B cell (primary cell): Measurements from ENCODE around the gene AIG1. TPM values are rescaled to one million over a fixed set of nuclear protein-coding genes. Genes with fewer than 3 reads are reported as not detected.

Source experiments
- ATAC-seq: fragments of 200-7000 bp; cut with Tn5 transposase; one replicate; pipeline ENCODE4 v1.10.0; 2021; ENCODE audit warnings: low read depth, mild to moderate bottlenecking, moderate number of reproducible peaks, moderate library complexity
- CTCF ChIA-PET: fragments of 350-600 bp; sonication (Branson Sonifier 250); formaldehyde crosslinking; loops from one replicate; lab custom pipeline; 2021; ENCODE audit warnings: antibody characterized with exemption, inconsistent platforms; lab: Charles Lee
- POLR2A ChIA-PET: fragments of 350-600 bp; sonication (Branson Sonifier 250); formaldehyde crosslinking; loops from one replicate; lab custom pipeline; 2021; ENCODE audit warnings: antibody characterized with exemption; lab: Charles Lee
- DNase-seq: peaks from one replicate; pipeline ENCODE4 v3.0.0; 2013
- H2AFZ ChIP-seq: 2 replicates; pipeline ENCODE4 v1.6.1; 2012; ENCODE audit warnings: mild to moderate bottlenecking, low read depth, low read length; ENCODE audit not compliant: insufficient read depth, poor library complexity, severe bottlenecking
- H3K27ac ChIP-seq, 2 donors: 1 replicate in 1 of 2; 2 replicates in 1 of 2; pipeline ENCODE4 v1.5.1; 2012 to 2013; ENCODE audit warnings: low read length in 2 of 2, mild to moderate bottlenecking in 2 of 2, moderate library complexity in 1 of 2
- H3K27me3 ChIP-seq, 4 experiments: fragments of 200-600 bp in 1 of 4; sonication (generic) in 1 of 4; replicated peaks in 1 of 4; 1 replicate in 2 of 4; 2 replicates in 2 of 4; pipeline versions ENCODE4 v1.6.1 to v1.7.0; 2013 to 2016; ENCODE audit warnings: low read length in 3 of 4, mild to moderate bottlenecking in 2 of 4, mixed read lengths in 1 of 4, moderate library complexity in 1 of 4; ENCODE audit not compliant: insufficient read depth in 4 of 4, control insufficient read depth in 3 of 4; ENCODE audit errors: control extremely low read depth in 1 of 4
- H3K36me3 ChIP-seq, 2 experiments: replicated peaks in 1 of 2; 1 replicate in 1 of 2; 2 replicates in 1 of 2; pipeline versions ENCODE4 v1.6.1 to v1.7.1; 2013; ENCODE audit warnings: low read length in 1 of 2; ENCODE audit not compliant: insufficient read depth in 2 of 2, control insufficient read depth in 1 of 2; ENCODE audit errors: control extremely low read depth in 1 of 2, extremely low read depth in 1 of 2
- H3K4me1 ChIP-seq, 2 donors: fragments of 200-600 bp in 1 of 2; sonication (generic) in 1 of 2; 1 replicate in 1 of 2; 2 replicates in 1 of 2; pipeline versions ENCODE4 v1.5.1 to v1.6.1; 2013 to 2017; ENCODE audit warnings: low read length in 2 of 2; ENCODE audit not compliant: control insufficient read depth in 2 of 2, insufficient read depth in 2 of 2
- H3K4me2 ChIP-seq: replicated peaks from 2 replicates; pipeline ENCODE3; 2012; ENCODE audit warnings: mild to moderate bottlenecking, low read depth, low read length; ENCODE audit not compliant: poor library complexity, severe bottlenecking
- H3K4me3 ChIP-seq, 5 experiments: fragments of 200-600 bp in 1 of 5; sonication (generic) in 1 of 5; 1 replicate in 3 of 5; 2 replicates in 2 of 5; pipeline versions ENCODE4 v1.5.1 to v1.7.0; 2011 to 2016; ENCODE audit warnings: low read length in 4 of 5, mild to moderate bottlenecking in 4 of 5, low read depth in 2 of 5, control low read depth in 1 of 5, moderate library complexity in 1 of 5; ENCODE audit not compliant: insufficient read depth in 1 of 5; ENCODE audit errors: control extremely low read depth in 1 of 5, extremely low read depth in 1 of 5
- H3K79me2 ChIP-seq: fragments of 200-600 bp; sonication (generic); one replicate; pipeline ENCODE4 v1.6.0; 2016; ENCODE audit warnings: low read length; ENCODE audit not compliant: control insufficient read depth, insufficient read depth
- H3K9ac ChIP-seq: fragments of 200-600 bp; sonication (generic); 2 replicates; pipeline ENCODE4 v1.6.1; 2017; ENCODE audit warnings: mild to moderate bottlenecking, low read length, moderate library complexity
- H3K9me3 ChIP-seq, 3 donors: one replicate each; pipeline versions ENCODE4 v1.6.1 to v1.7.1; 2013; ENCODE audit warnings: low read length in 2 of 3; ENCODE audit not compliant: control insufficient read depth in 2 of 3, insufficient read depth in 1 of 3; ENCODE audit errors: control extremely low read depth in 1 of 3
- H4K20me1 ChIP-seq: 2 replicates; pipeline ENCODE4 v1.6.0; 2012; ENCODE audit warnings: mild to moderate bottlenecking, low read length; ENCODE audit not compliant: insufficient read depth, control insufficient read depth, poor library complexity, severe bottlenecking
- H3K27ac Mint-ChIP-seq: one replicate; pipeline ENCODE4 v1.8.0; 2021; ENCODE audit warnings: mixed read lengths
- H3K27me3 Mint-ChIP-seq: one replicate; pipeline ENCODE4 v1.8.0; 2021; ENCODE audit warnings: mixed read lengths
- H3K4me1 Mint-ChIP-seq: one replicate; pipeline ENCODE4 v1.8.0; 2021; ENCODE audit warnings: mixed read lengths
- H3K4me3 Mint-ChIP-seq: one replicate; pipeline ENCODE4 v1.8.0; 2021; ENCODE audit warnings: mixed read lengths
- H3K9me3 Mint-ChIP-seq: one replicate; pipeline ENCODE4 v1.8.0; 2022; ENCODE audit warnings: mixed read lengths; ENCODE audit not compliant: insufficient read depth
- EZH2 ChIP-seq: IDR thresholded peaks from 2 replicates; pipeline ENCODE4 v1.6.1; 2012; ENCODE audit warnings: borderline replicate concordance, low read depth, mild to moderate bottlenecking, moderate library complexity, low read length; ENCODE audit not compliant: insufficient read depth, poor library complexity, severe bottlenecking
- WGBS: methylation state at CpG from one replicate; pipeline ENCODE4 v1.1.5; 2013; ENCODE audit warnings: missing lambda C conversion rate; ENCODE audit not compliant: insufficient coverage; 5-methylcytosine and 5-hydroxymethylcytosine counted together
- intact Hi-C: fragments of 100-400 bp; cut with micrococcal nuclease; formaldehyde crosslinking; loops from one replicate; pipeline ENCODE4 v1.10.0; 2022
- polyA plus RNA-seq: library from polyadenylated mRNA; depleted of rRNA; stranded (reverse); fragments of >200 nt; gene quantifications from 2 replicates; pipeline ENCODE4 v1.2.3, GENCODE V29; 2012
- total RNA-seq, 2 donors: library from RNA; stranded (reverse); fragments of 120-200 nt in 1 of 2; gene quantifications; 1 replicate in 1 of 2; 2 replicates in 1 of 2; pipeline versions ENCODE4 v1.2.3 to v1.2.4, GENCODE V29; 2013 to 2022
- TF ChIP-seq, protein P1 (sequence below): fragments of 200-600 bp; IDR thresholded peaks from one replicate; pipeline ENCODE4 v1.8.0; 2022; ENCODE audit warnings: antibody characterized with exemption, mild to moderate bottlenecking

The AIG1 gene
- total and polyA plus RNA-seq, 2 donors (not counting 1 experiment from before 2014, with no cell fraction given): 7.0 to 9.0 TPM

DNA sequence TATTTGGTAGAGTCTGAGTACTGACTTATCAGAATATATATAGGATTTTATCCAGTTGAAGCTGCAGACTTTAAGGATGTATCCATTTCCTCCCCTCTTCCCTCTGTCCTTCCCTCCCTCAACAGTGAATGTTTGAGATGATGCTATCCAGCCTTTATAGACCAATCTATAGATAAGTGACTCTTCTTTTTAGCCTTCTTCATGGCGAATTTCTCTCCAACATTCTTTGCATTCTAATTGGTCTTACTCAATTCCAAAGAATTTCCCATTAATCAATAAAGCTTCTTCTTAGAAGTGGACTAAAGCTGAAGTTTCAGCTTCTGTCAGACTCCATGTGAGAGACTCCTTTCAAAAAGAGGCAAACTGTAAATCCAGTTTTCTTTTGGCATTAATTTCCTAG is 99.3 kb downstream of the AIG1 start:
- Histone ChIP-seq H3K9ac (no peak overlapping the region), H3K4me2 (no peak overlapping the region), H4K20me1 (no peaks in the 10 kb centered on the region), H3K9me3 (no peaks in the 10 kb centered on the region), H3K4me1 (no peaks in the 10 kb centered on the region), H3K36me3 (no peaks in the 10 kb centered on the region), H3K27ac (no peak overlapping the region), H3K27me3 (no peaks in the 10 kb centered on the region), H2AFZ (no peak overlapping the region), H3K4me3 (no peak overlapping the region), H3K79me2 (no peaks in the 10 kb centered on the region)
- TF ChIP-seq EZH2: no peak
- TF ChIP-seq, protein P1, sequence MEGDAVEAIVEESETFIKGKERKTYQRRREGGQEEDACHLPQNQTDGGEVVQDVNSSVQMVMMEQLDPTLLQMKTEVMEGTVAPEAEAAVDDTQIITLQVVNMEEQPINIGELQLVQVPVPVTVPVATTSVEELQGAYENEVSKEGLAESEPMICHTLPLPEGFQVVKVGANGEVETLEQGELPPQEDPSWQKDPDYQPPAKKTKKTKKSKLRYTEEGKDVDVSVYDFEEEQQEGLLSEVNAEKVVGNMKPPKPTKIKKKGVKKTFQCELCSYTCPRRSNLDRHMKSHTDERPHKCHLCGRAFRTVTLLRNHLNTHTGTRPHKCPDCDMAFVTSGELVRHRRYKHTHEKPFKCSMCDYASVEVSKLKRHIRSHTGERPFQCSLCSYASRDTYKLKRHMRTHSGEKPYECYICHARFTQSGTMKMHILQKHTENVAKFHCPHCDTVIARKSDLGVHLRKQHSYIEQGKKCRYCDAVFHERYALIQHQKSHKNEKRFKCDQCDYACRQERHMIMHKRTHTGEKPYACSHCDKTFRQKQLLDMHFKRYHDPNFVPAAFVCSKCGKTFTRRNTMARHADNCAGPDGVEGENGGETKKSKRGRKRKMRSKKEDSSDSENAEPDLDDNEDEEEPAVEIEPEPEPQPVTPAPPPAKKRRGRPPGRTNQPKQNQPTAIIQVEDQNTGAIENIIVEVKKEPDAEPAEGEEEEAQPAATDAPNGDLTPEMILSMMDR: no peak
- no peak overlapping the region for H3K4me3 Mint-ChIP-seq
- H3K9me3 Mint-ChIP-seq: no peaks in the 10 kb centered on the region
- H3K27me3 Mint-ChIP-seq: no peaks in the 10 kb centered on the region
- intact Hi-C loops: no loop called here
- DNase-seq: no peak
- CTCF ChIA-PET: no interaction called here
- ATAC-seq: no peak
- H3K4me1 Mint-ChIP-seq: no peaks in the 10 kb centered on the region
- POLR2A ChIA-PET: no interaction called here
- H3K27ac Mint-ChIP-seq: no peak overlapping the region
- no CpG with 5 or more reads among the region's 1 CpG for WGBS

DNA sequence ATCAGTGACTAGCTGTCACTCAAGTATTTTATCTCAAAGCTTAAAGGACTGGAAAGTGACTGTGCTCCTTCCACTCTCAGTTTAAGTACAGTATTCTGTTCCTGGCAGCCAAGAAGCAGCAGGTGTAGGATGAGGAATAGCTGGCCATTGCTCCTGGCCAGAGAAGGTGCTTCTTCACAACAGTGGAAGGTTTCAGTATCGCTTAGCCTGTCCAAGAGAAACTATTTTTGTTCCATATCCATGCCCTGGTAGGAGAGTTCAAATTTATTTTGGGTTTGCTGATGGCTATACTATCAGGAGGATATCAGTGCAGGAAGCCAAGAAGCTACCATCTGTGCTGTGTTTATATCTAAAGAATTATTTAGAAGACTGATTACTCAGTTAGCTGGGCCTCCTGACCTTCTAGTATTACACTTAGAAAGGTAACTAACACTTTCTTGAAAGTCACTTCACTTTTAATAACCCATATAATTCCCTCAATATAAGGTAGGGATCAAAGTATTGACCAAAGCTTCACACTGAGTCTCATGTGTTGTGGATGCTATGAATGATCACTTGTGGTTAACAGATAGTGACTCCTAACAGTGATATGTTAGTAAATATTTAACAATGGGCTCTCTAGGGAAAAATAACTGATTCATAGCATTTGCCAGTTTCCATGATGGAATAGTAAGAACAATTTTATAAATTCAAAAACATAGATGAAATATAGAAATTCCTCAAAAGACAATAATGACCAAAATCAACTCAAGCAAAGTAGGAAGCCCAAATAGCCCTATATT is 99.9 kb downstream of the AIG1 start:
- no peaks in the 10 kb centered on the region for H3K9me3 Mint-ChIP-seq
- H3K4me2 ChIP-seq: no peak overlapping the region
- no peak overlapping the region for H3K9ac ChIP-seq
- no peaks in the 10 kb centered on the region for H3K79me2 ChIP-seq
- WGBS: 100% methylated on average over 1 of the region's 1 CpG
- no peaks in the 10 kb centered on the region for H3K9me3 ChIP-seq
- H2AFZ ChIP-seq: no peak overlapping the region
- H3K27me3 Mint-ChIP-seq: no peaks in the 10 kb centered on the region
- intact Hi-C loops: no loop called here
- H3K27ac ChIP-seq: no peak overlapping the region
- no peak for TF ChIP-seq EZH2
- TF ChIP-seq, protein P1: no peak
- H3K4me3 Mint-ChIP-seq: no peak overlapping the region
- DNase-seq (no peak), ATAC-seq (no peak)
- ChIA-PET POLR2A (no interaction called here), CTCF (interaction anchor here (0.6 kb wide), 1 partner anchor 12 kb away, joined by 3 read pairs; no protein-coding TSS in a partner anchor)
- no peaks in the 10 kb centered on the region for H3K4me1 Mint-ChIP-seq
- no peaks in the 10 kb centered on the region for H4K20me1 ChIP-seq
- no peaks in the 10 kb centered on the region for H3K36me3 ChIP-seq
- H3K27ac Mint-ChIP-seq: no peak overlapping the region
- H3K4me3 ChIP-seq: no peak overlapping the region
- H3K27me3 ChIP-seq: no peaks in the 10 kb centered on the region
- no peaks in the 10 kb centered on the region for H3K4me1 ChIP-seq
